ENCODE measurements around the gene ICE2. TPM values are rescaled to one million over a fixed set of nuclear protein-coding genes. Genes with fewer than 3 reads are reported as not detected.

ICE2 gene
- total and polyA plus RNA-seq, 2 of the 8 experiments (the other 6 are each of a cell fraction or from before 2014, with no cell fraction given) = 40.0 to 87.3 TPM

DNA sequence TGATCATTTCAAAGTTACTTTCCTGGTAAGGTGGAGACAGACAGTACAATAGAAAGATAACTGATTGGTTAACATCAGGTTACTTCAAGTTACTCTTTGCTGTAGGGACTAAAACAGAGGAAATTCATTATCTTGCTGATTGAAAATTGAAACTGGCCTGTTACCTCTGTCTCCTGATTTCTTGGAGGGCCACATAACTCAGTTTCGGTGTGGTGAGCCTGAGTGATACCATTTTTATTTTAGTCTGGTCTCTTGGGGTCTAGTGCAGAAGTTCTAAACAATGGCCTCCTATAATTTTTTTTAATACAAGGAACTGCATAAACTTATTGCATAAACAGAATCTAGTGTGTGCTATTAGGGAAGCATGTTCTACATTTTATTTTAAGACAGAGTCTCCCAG, 1.2 kb upstream of the ICE2 start:
- no peaks in the 10 kb centered on the region for H4K20me1 ChIP-seq (replicated peaks in 1 of 2; ENCODE audit: control insufficient read depth in 1 of 2, insufficient read depth in 2 of 2, low read length in 2 of 2)
- no peak for FAIRE-seq
- no peaks in the 10 kb centered on the region for H3K9me3 ChIP-seq (ENCODE audit: insufficient read depth in 2 of 2, low read depth in 1 of 2, low read length in 1 of 2)
- no peak overlapping the region for H3K18ac ChIP-seq (ENCODE audit: extremely low read depth, low read length)
- H4K91ac ChIP-seq (replicated peaks; ENCODE audit: insufficient read length, low read length) = no peak overlapping the region
- no peak overlapping the region for H2BK120ac ChIP-seq (replicated peaks; ENCODE audit: low read depth, low read length)
- no peak overlapping the region for H3K56ac ChIP-seq (replicated peaks; ENCODE audit: insufficient read length, low read depth, low read length)
- no peak overlapping the region for H4K8ac ChIP-seq (ENCODE audit: extremely low read depth, insufficient read depth, low read length)
- no peak overlapping the region for H2BK15ac ChIP-seq (ENCODE audit: low read length)
- H3K4me1 ChIP-seq (replicated peaks in 1 of 4; ENCODE audit: control insufficient read depth in 3 of 4, insufficient read depth in 4 of 4, low read length in 3 of 4) = peaks cover 2 to 12% (median 7%) of the 10 kb centered on the region in 4 experiments; a peak in 6 of 7 replicates
- WGBS, 2 experiments (ENCODE audit: extremely low coverage in 1 of 2, insufficient coverage in 1 of 2, insufficient read length in 1 of 2, insufficient replicate concordance in 2 of 2, low coverage in 1 of 2, low lambda C conversion rate in 2 of 2, missing lambda C conversion rate in 1 of 2) = 75% methylated on average over 1 of the region's 1 CpG; no CpG with 5 or more reads in 1 of the 2 experiments
- peak overlapping the region in 1 of 2 experiments; percentile 93; a peak in 1 of 4 replicates for H3K4me2 ChIP-seq (ENCODE audit: insufficient read depth in 1 of 2, low read depth in 2 of 2, low read length in 2 of 2)
- H3K23ac ChIP-seq (ENCODE audit: insufficient read length) = no peak overlapping the region
- H2BK5ac ChIP-seq (ENCODE audit: low read depth, low read length) = no peak overlapping the region
- no peak overlapping the region for H2BK20ac ChIP-seq (ENCODE audit: low read length)
- ChIA-PET CTCF (ENCODE audit: partially characterized antibody) (interaction anchor here (1.4 to 2.4 kb wide), 3 partner anchors 27 to 121 kb away, joined by 4 to 6 read pairs (median 5); no protein-coding TSS in a partner anchor), POLR2A (ENCODE audit: partially characterized antibody) (interaction anchor here (0.7 to 1.3 kb wide), 3 partner anchors 14 to 80 kb away, joined by 4 to 6 read pairs (median 4); no protein-coding TSS in a partner anchor)
- TF ChIP-seq EZH2 (IDR thresholded peaks at IDR 0.05; ENCODE audit: low read depth, low read length, severe bottlenecking) = no peak
- no peak for TF ChIP-seq RFX5 (IDR thresholded peaks at IDR 0.05; ENCODE audit: borderline replicate concordance, low read depth, low read length)
- TF ChIP-seq BCL11A (IDR thresholded peaks at IDR 0.05; ENCODE audit: low read depth in 2 of 2, low read length in 2 of 2) = no peak
- no peak for TF ChIP-seq GTF2F1 (IDR thresholded peaks at IDR 0.05; ENCODE audit: borderline replicate concordance, low read depth, low read length)
- TF ChIP-seq ASH2L (IDR thresholded peaks at IDR 0.05; ENCODE audit: low read length) = no peak
- no peak for TF ChIP-seq SIRT6 (IDR thresholded peaks at IDR 0.05; ENCODE audit: low read length)
- TF ChIP-seq ATF2 (IDR thresholded peaks at IDR 0.05; ENCODE audit: low read length) = no peak
- TF ChIP-seq TAF7 (optimal IDR thresholded peaks at IDR 0.05; ENCODE audit: borderline replicate concordance, low read depth, low read length) = no peak
- TF ChIP-seq RXRA (IDR thresholded peaks at IDR 0.05; ENCODE audit: insufficient read depth, low read depth, low read length) = no peak
- no peak overlapping the region for H3K4ac ChIP-seq (replicated peaks; ENCODE audit: insufficient read length, low read depth, low read length)
- H3K79me2 ChIP-seq (ENCODE audit: control insufficient read depth in 1 of 2, insufficient read depth in 2 of 2, low read length in 2 of 2) = peaks cover 7 to 28% of the 10 kb centered on the region in 2 experiments; a peak in 3 of 4 replicates
- peaks cover 3% of the 10 kb centered on the region; the same call in 1 of the 2 replicates for H3K79me1 ChIP-seq (ENCODE audit: low read depth, low read length)
- no peak overlapping the region for H2AFZ ChIP-seq (ENCODE audit: low read length)
- H3K4me3 ChIP-seq (ENCODE audit: extremely low read depth in 1 of 4, insufficient read depth in 2 of 4, low read depth in 3 of 4, low read length in 4 of 4) = peak overlapping the region in 1 of 4 experiments; percentile 83; a peak in 2 of 8 replicates
- no peak overlapping the region for H3K14ac ChIP-seq (ENCODE audit: insufficient read length)
- H3K23me2 ChIP-seq (ENCODE audit: low read depth, low read length) = peaks cover 9% of the 10 kb centered on the region
- H2BK12ac ChIP-seq (ENCODE audit: low read depth, low read length) = no peak overlapping the region
- H4K5ac ChIP-seq (ENCODE audit: insufficient read length, low read depth, low read length) = no peak overlapping the region
- peaks cover 0 to 16% (median 0%) of the 10 kb centered on the region in 4 experiments; a peak in 2 of 8 replicates for H3K36me3 ChIP-seq (ENCODE audit: control insufficient read depth in 2 of 4, insufficient read depth in 4 of 4, low read length in 3 of 4)
- H3K27me3 ChIP-seq (replicated peaks in 1 of 4; ENCODE audit: control insufficient read depth in 3 of 4, extremely low read depth in 1 of 4, insufficient read depth in 3 of 4, low read length in 3 of 4) = no peaks in the 10 kb centered on the region
- H3K27ac ChIP-seq (ENCODE audit: low read depth, low read length) = no peak overlapping the region
- DNase-seq (ENCODE audit: low read depth in 1 of 2, low spot score in 2 of 2) = no peak
- H2AK5ac ChIP-seq (ENCODE audit: low read depth, low read length) = no peak overlapping the region
- no peak overlapping the region for H3K9ac ChIP-seq (replicated peaks in 1 of 4; ENCODE audit: extremely low read depth in 1 of 4, low read depth in 3 of 4, low read length in 3 of 4)

All from H1 (cell line).